NB4 (cell line): ENCODE measurements around the gene R3HDM1.

Experiments used
- CTCF ChIP-seq: IDR thresholded peaks from one replicate; pipeline ENCODE4 v1.5.1; 2012; ENCODE audit warnings: low read depth, low read length
- MAX ChIP-seq: IDR thresholded peaks from 2 replicates; pipeline ENCODE4 v1.6.1; 2011; ENCODE audit warnings: low read depth, low read length
- POLR2A ChIP-seq: IDR thresholded peaks from 2 replicates; pipeline ENCODE4 v1.6.1; 2011; ENCODE audit warnings: mild to moderate bottlenecking; ENCODE audit not compliant: insufficient read length; ENCODE audit errors: extremely low read depth

- TF ChIP-seq POLR2A: no peak
- TF ChIP-seq CTCF: no peak
- no peak for TF ChIP-seq MAX
Observed at GRCh38 chr2:135512099-135512498, 19.2 kb upstream of the R3HDM1 start.
